Measurements from ENCODE around the gene PDLIM4.

PDLIM4 gene

GRCh38 chr5:132254321-132254977, 3.0 kb upstream of the PDLIM4 start:
- peak; percentile 49 for DNase-seq

GRCh38 chr5:132256086-132256782, 1.3 kb upstream of the PDLIM4 start:
- DNase-seq: no peak

GRCh38 chr5:132256783-132257130, 739 bp upstream of the PDLIM4 start:
- peak; percentile 34 for DNase-seq

GRCh38 chr5:132258102-132259068, 889 bp downstream of the PDLIM4 start:
- peak; percentile 67 for DNase-seq

- peak; percentile 83 for DNase-seq
Measured at GRCh38 chr5:132259069-132259851, 1.8 kb downstream of the PDLIM4 start.

- peak; percentile 43 for DNase-seq
Measured at GRCh38 chr5:132260051-132260450, 2.6 kb downstream of the PDLIM4 start.

- DNase-seq: peak; percentile 45
Measured at GRCh38 chr5:132260714-132261551, 3.4 kb downstream of the PDLIM4 start.

GRCh38 chr5:132261881-132262845, 4.7 kb downstream of the PDLIM4 start:
- no peak for DNase-seq

GRCh38 chr5:132262882-132263547, 5.5 kb downstream of the PDLIM4 start:
- DNase-seq: peak; percentile 37

GRCh38 chr5:132263548-132264261, 6.2 kb downstream of the PDLIM4 start:
- peak; percentile 34 for DNase-seq

GRCh38 chr5:132264546-132265335, 7.2 kb downstream of the PDLIM4 start:
- no peak for DNase-seq

- DNase-seq: peak; percentile 74
Measured at GRCh38 chr5:132265336-132266030, 8.0 kb downstream of the PDLIM4 start.

- peak; percentile 29 for DNase-seq
Measured at GRCh38 chr5:132266031-132266835, 8.7 kb downstream of the PDLIM4 start.

- no peak for DNase-seq
Measured at GRCh38 chr5:132266836-132267160, 9.3 kb downstream of the PDLIM4 start.

- DNase-seq: peak; percentile 39
Measured at GRCh38 chr5:132267166-132267739, 9.8 kb downstream of the PDLIM4 start.

Measured in right forelimb (tissue), 1 donor.